ENCODE data around the gene SORCS1. TPM values are rescaled to one million over a fixed set of nuclear protein-coding genes. Genes with fewer than 3 reads are reported as not detected.

Gene SORCS1
- total and polyA plus RNA-seq, 9 donors: 0.05 to 2.4 (median 1.0) TPM

DNA sequence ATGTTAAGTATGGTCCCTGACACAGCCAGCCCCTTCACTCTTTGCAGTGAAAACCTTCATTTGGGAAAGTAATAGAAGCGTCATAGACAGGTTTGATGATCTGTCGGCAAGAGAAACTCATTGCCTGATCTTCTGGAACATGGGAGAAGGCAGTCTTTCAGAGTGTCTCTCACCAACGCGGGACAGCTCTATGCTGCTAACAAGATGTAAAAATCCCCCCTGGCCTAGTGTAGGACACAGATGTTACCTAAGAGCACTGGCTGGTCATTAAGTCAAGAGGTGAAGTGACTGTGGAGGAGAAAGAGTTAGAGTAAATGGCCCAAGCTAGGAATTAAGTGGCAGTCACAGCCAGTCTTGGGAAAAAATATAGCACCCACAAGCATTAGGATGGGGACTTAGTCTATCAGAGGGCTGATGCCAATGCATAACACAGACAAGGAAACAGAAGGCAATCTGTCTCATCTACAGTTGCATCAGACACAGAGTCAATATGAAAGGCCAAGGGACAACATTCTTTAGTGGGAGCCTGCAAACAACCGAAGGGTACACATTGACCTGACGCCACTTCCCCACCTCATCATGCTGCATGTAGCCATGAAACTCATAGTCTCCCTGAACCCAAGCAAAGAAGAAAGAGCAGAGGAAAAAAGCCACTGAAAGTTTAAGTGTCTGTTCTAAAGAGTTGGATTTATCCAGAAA is 69.5 kb downstream of the SORCS1 start:
- H3K27ac ChIP-seq: no peak overlapping the region
- intact Hi-C loops (cut with DNase I): no loop called here
- no peaks in the 10 kb centered on the region for H3K27me3 ChIP-seq
- no peak for TF ChIP-seq EP300 (IDR thresholded peaks at IDR 0.05)
- TF ChIP-seq POLR2A (IDR thresholded peaks at IDR 0.05): no peak
- TF ChIP-seq, protein P1, sequence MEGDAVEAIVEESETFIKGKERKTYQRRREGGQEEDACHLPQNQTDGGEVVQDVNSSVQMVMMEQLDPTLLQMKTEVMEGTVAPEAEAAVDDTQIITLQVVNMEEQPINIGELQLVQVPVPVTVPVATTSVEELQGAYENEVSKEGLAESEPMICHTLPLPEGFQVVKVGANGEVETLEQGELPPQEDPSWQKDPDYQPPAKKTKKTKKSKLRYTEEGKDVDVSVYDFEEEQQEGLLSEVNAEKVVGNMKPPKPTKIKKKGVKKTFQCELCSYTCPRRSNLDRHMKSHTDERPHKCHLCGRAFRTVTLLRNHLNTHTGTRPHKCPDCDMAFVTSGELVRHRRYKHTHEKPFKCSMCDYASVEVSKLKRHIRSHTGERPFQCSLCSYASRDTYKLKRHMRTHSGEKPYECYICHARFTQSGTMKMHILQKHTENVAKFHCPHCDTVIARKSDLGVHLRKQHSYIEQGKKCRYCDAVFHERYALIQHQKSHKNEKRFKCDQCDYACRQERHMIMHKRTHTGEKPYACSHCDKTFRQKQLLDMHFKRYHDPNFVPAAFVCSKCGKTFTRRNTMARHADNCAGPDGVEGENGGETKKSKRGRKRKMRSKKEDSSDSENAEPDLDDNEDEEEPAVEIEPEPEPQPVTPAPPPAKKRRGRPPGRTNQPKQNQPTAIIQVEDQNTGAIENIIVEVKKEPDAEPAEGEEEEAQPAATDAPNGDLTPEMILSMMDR (IDR thresholded peaks at IDR 0.05): no peak
- H3K4me3 ChIP-seq: no peak overlapping the region
- WGBS, 3 donors: 88 to 94% (median 92%) methylated on average over 6 of the region's 6 CpGs
- H3K9me3 ChIP-seq: no peaks in the 10 kb centered on the region
- H3K4me1 ChIP-seq (ENCODE audit: insufficient read depth): no peaks in the 10 kb centered on the region
- H3K36me3 ChIP-seq: no peaks in the 10 kb centered on the region
- no peak for DNase-seq

DNA sequence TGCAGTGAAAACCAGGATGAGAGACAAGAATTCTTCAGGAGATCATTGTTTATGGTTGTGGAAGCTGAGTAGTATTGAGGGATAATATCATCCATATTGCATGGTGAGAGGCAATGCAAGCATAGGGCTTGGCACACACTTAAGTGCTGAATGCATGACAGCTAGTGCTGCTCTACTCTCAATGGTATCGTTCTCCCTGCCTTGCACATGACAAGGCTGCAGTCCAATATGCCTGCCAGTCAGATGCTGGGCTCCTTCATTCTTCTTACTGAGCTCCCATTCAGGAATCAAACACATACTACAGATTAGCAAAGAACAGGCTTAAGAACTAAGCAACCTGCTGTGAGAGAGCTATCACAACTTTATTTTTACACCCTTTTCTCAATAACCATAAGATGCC is 72.2 kb downstream of the SORCS1 start:
- intact Hi-C loops (cut with DNase I): no loop called here
- H3K27me3 ChIP-seq: no peaks in the 10 kb centered on the region
- 66 to 85% (median 67%) methylated on average over 1 of the region's 1 CpG for WGBS, 3 donors
- H3K4me1 ChIP-seq (ENCODE audit: insufficient read depth): no peaks in the 10 kb centered on the region
- no peaks in the 10 kb centered on the region for H3K9me3 ChIP-seq
- DNase-seq: no peak
- no peak overlapping the region for H3K4me3 ChIP-seq
- TF ChIP-seq POLR2A (IDR thresholded peaks at IDR 0.05): no peak
- no peak overlapping the region for H3K27ac ChIP-seq
- no peaks in the 10 kb centered on the region for H3K36me3 ChIP-seq

DNA sequence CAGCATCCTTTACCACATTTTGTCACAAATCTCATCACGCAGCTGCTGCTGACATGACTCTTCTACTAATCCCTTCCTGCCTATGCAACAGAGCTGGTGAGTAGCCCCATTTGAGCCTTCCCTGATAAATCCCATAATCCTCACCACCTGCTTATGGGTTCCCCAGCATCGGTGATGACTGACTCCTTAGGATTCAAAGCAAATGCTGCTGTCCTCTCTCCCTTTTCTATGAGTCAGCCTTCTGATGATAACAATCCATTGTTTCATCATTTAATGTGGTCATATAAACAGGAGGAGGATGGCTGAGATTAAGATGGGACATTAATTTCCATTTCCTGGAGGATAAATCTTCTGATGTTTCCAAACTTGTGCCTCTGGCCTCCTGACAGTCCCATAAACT is 73.4 kb downstream of the SORCS1 start:
- no peaks in the 10 kb centered on the region for H3K4me1 ChIP-seq (ENCODE audit: insufficient read depth)
- H3K27me3 ChIP-seq: no peaks in the 10 kb centered on the region
- H3K9me3 ChIP-seq: no peaks in the 10 kb centered on the region
- no peak for DNase-seq
- H3K36me3 ChIP-seq: no peaks in the 10 kb centered on the region
- H3K4me3 ChIP-seq: no peak overlapping the region
- 73 to 83% (median 82%) methylated on average over 2 of the region's 2 CpGs for WGBS, 3 donors
- intact Hi-C loops (cut with DNase I): no loop called here
- TF ChIP-seq, protein P1 (IDR thresholded peaks at IDR 0.05): no peak
- no peak for TF ChIP-seq EP300 (IDR thresholded peaks at IDR 0.05)
- no peak for TF ChIP-seq POLR2A (IDR thresholded peaks at IDR 0.05)
- H3K27ac ChIP-seq: no peak overlapping the region

DNA sequence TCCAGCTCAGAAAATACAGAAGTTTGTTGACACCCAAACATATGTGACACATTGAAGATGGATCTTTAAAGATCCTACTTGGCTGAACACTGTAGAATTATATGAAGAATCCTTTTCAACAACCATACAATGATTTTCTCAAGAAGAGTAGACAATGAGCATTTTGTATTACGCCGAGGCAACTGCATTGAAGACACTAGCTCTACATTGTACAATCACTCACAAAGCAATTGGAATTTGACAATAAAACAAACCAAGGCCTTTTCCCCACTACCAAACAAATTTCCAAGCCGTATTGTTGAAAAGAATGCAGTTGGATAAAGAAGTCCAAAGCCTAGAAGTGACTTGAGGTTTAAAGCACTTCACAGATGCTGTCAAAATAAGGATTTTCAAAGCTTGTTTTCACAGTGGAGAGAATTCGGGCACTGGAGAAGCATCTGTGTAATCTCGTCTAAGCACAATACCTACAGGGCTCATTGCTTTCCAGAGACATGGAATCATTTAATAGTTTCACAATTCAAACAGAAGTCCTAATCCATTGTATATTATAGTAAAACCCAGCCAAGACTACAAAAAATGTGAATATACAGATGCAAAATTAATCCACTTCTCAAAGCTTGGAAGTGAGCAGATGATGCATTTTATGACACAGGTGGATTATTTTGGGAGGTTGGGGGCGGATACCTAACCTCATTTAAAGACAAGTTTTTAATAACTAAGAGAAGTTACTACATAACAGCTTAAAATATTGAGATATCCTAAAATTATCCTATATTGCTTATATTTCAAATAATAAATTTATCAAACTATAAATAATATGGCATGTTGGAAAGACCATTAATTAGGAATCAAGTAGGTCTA is 78.6 kb downstream of the SORCS1 start:
- H3K27ac ChIP-seq: no peak overlapping the region
- intact Hi-C loops (cut with DNase I): no loop called here
- WGBS, 3 donors: 82 to 89% (median 84%) methylated on average over 6 of the region's 6 CpGs

More for the DNA sequence above, 78.6 kb downstream of the SORCS1 start:
- no peaks in the 10 kb centered on the region for H3K4me1 ChIP-seq (ENCODE audit: insufficient read depth)
- no peaks in the 10 kb centered on the region for H3K27me3 ChIP-seq
- DNase-seq: no peak
- H3K36me3 ChIP-seq: no peaks in the 10 kb centered on the region
- no peaks in the 10 kb centered on the region for H3K9me3 ChIP-seq
- no peak for TF ChIP-seq POLR2A (IDR thresholded peaks at IDR 0.05)
- TF ChIP-seq, protein P1 (IDR thresholded peaks at IDR 0.05): no peak
- H3K4me3 ChIP-seq: no peak overlapping the region

Measured in ovary (tissue), 9 donors.